GM23338 (cell line): ENCODE data around the gene ZP3. TPM values are rescaled to one million over a fixed set of nuclear protein-coding genes. Genes with fewer than 3 reads are reported as not detected.

Source experiments
- ATAC-seq: fragments of 200-7000 bp; cut with Tn5 transposase; 3 replicates; pipeline ENCODE4 v1.9.1; 2020
- DNase-seq: peaks from one replicate; pipeline ENCODE4 v3.0.0-alpha.2; 2015; ENCODE audit warnings: low spot score
- H2AFZ ChIP-seq: fragments of 200-600 bp; sonication (generic); 2 replicates; pipeline ENCODE4 v1.8.0; 2016; ENCODE audit warnings: antibody characterized with exemption, mild to moderate bottlenecking, moderate library complexity
- H3F3A ChIP-seq: fragments of 200-600 bp; sonication (generic); replicated peaks from 2 replicates; pipeline ENCODE4 v1.8.0; 2017; ENCODE audit warnings: antibody characterized with exemption, mixed run types, low read depth
- H3K27ac ChIP-seq: fragments of 200-600 bp; sonication (generic); 2 replicates; pipeline ENCODE4 v1.6.1; 2016; ENCODE audit warnings: low read depth
- H3K27me3 ChIP-seq: fragments of 200-600 bp; sonication (generic); 2 replicates; pipeline ENCODE4 v1.8.0; 2016; ENCODE audit warnings: mild to moderate bottlenecking, mixed run types, moderate library complexity; ENCODE audit not compliant: insufficient read depth
- H3K36me3 ChIP-seq: fragments of 200-600 bp; sonication (generic); 2 replicates; pipeline ENCODE4 v1.8.0; 2016; ENCODE audit warnings: mild to moderate bottlenecking; ENCODE audit not compliant: insufficient read depth
- H3K4me1 ChIP-seq: fragments of 200-600 bp; sonication (generic); 2 replicates; pipeline ENCODE4 v1.8.0; 2016; ENCODE audit warnings: mild to moderate bottlenecking, moderate library complexity; ENCODE audit not compliant: insufficient read depth
- H3K4me2 ChIP-seq: fragments of 200-600 bp; sonication (generic); 2 replicates; pipeline ENCODE4 v1.7.1; 2017; ENCODE audit warnings: mixed run types
- H3K4me3 ChIP-seq: fragments of 200-600 bp; sonication (generic); 2 replicates; pipeline ENCODE4 v1.6.1; 2016; ENCODE audit warnings: mixed run types
- H3K79me2 ChIP-seq: fragments of 200-600 bp; sonication (generic); replicated peaks from 2 replicates; pipeline ENCODE4 v1.8.0; 2017; ENCODE audit warnings: mild to moderate bottlenecking; ENCODE audit not compliant: insufficient read depth
- H3K9me2 ChIP-seq: fragments of 200-600 bp; sonication (generic); 2 replicates; pipeline ENCODE4 v1.8.0; 2017; ENCODE audit not compliant: insufficient read depth
- H4K20me1 ChIP-seq: fragments of 200-600 bp; sonication (generic); replicated peaks from 2 replicates; pipeline ENCODE4 v1.8.0; 2017; ENCODE audit warnings: mild to moderate bottlenecking; ENCODE audit not compliant: insufficient read depth
- H3K27ac Mint-ChIP-seq: 2 replicates; pipeline ENCODE4 v1.8.0; 2020; ENCODE audit warnings: inconsistent platforms, mild to moderate bottlenecking, moderate library complexity, mixed read lengths
- H3K27me3 Mint-ChIP-seq: 3 replicates; pipeline ENCODE4 v1.8.0; 2022; ENCODE audit warnings: low read depth, mild to moderate bottlenecking, moderate library complexity, mixed read lengths, inconsistent platforms; ENCODE audit not compliant: insufficient read depth, poor library complexity
- H3K36me3 Mint-ChIP-seq: 3 replicates; pipeline ENCODE4 v1.8.0; 2021; ENCODE audit warnings: low read depth, mild to moderate bottlenecking, inconsistent platforms, moderate library complexity, mixed read lengths
- H3K4me1 Mint-ChIP-seq: 3 replicates; pipeline ENCODE4 v1.8.0; 2020; ENCODE audit warnings: mild to moderate bottlenecking, inconsistent platforms, mixed read lengths
- H3K4me3 Mint-ChIP-seq: 3 replicates; pipeline ENCODE4 v1.8.0; 2021; ENCODE audit warnings: moderate library complexity, mild to moderate bottlenecking, inconsistent platforms, mixed read lengths
- H3K9me3 Mint-ChIP-seq: 3 replicates; pipeline ENCODE4 v1.8.0; 2020; ENCODE audit warnings: moderate library complexity, mild to moderate bottlenecking, inconsistent platforms, mixed read lengths
- ETS1 ChIP-seq: IDR thresholded peaks from 2 replicates; pipeline ENCODE4 v1.6.1; 2016; ENCODE audit warnings: antibody characterized with exemption
- EZH2 ChIP-seq: fragments of 200-600 bp; sonication (generic); IDR thresholded peaks from one replicate; pipeline ENCODE4 v1.8.0; 2017; ENCODE audit warnings: antibody characterized with exemption, mild to moderate bottlenecking, low read depth; ENCODE audit not compliant: unreplicated experiment
- JUNB ChIP-seq: IDR thresholded peaks from one replicate; pipeline ENCODE4 v1.6.1; 2016; ENCODE audit warnings: antibody characterized with exemption; ENCODE audit not compliant: unreplicated experiment
- NANOG ChIP-seq: IDR thresholded peaks from 2 replicates; pipeline ENCODE4 v1.6.1; 2016; ENCODE audit warnings: antibody characterized with exemption, borderline replicate concordance
- POLR2AphosphoS5 ChIP-seq: IDR thresholded peaks from 2 replicates; pipeline ENCODE4 v1.6.1; 2016; ENCODE audit warnings: antibody characterized with exemption, low read depth
- ZNF331 ChIP-seq: fragments of 250-450 bp; sonication (Bioruptor Pico); IDR thresholded peaks from 2 replicates; pipeline ENCODE4 v1.5.0; 2020; ENCODE audit warnings: low read depth, mild to moderate bottlenecking, moderate library complexity
- ZNF462 ChIP-seq: fragments of 250-450 bp; sonication (Bioruptor Pico); IDR thresholded peaks from 2 replicates; pipeline ENCODE4 v1.5.0; 2020; ENCODE audit warnings: mild to moderate bottlenecking, moderate library complexity
- polyA plus RNA-seq: library from polyadenylated mRNA; unstranded; fragments of >200 nt; fragmentation: Nextera tagmentation; extraction: Ambion mirVana; gene quantifications from 2 replicates; pipeline ENCODE4 v1.2.1, GENCODE V29; 2016
- total RNA-seq: library from RNA; depleted of rRNA; stranded (reverse); fragments of >200 nt; shearing (Covaris generic); gene quantifications from 2 replicates; pipeline ENCODE4 v1.2.3, GENCODE V29; 2014

ZP3 gene
- total and polyA plus RNA-seq, 2 experiments from 2014 or later, result 5.1 to 9.6 TPM

GRCh38 chr7:76426246-76426645, 1.5 kb downstream of the ZP3 start (continued):
- TF ChIP-seq ZNF462 (no peak), JUNB (no peak), ETS1 (no peak)

- DNase-seq (no peak), ATAC-seq (no peak)
- Histone ChIP-seq H3K27ac (no peak overlapping the region), H3K9me2 (no peaks in the 10 kb centered on the region), H3F3A (no peaks in the 10 kb centered on the region), H2AFZ (no peak overlapping the region), H3K4me2 (no peak overlapping the region), H3K4me1 (peaks cover 16% of the 10 kb centered on the region), H3K79me2 (no peaks in the 10 kb centered on the region), H3K36me3 (no peaks in the 10 kb centered on the region), H3K4me3 (no peak overlapping the region), H3K27me3 (no peaks in the 10 kb centered on the region), H4K20me1 (no peaks in the 10 kb centered on the region)
- Mint-ChIP-seq H3K9me3 (peaks cover 3% of the 10 kb centered on the region; the same call in 2 of the 3 replicates), H3K4me1 (peaks cover 26% of the 10 kb centered on the region), H3K36me3 (no peaks in the 10 kb centered on the region; the same call in 2 of the 3 replicates), H3K4me3 (no peak overlapping the region), H3K27me3 (peaks cover 12% of the 10 kb centered on the region), H3K27ac (no peak overlapping the region)
- TF ChIP-seq POLR2AphosphoS5 (no peak), EZH2 (no peak), NANOG (no peak), ZNF462 (no peak), ZNF331 (no peak)
Measured at GRCh38 chr7:76427635-76428034, 2.9 kb downstream of the ZP3 start.
